A673 (cell line): Measurements from ENCODE around the gene DKK3. TPM values are rescaled to one million over a fixed set of nuclear protein-coding genes. Genes with fewer than 3 reads are reported as not detected.
A peak's percentile ranks its signal among the peaks of the same experiment; 100 is the strongest.

ENCODE experiments used
- BruUV-seq: library from RNA; stranded (reverse); fragments of 400-500 nt; replicated peaks from 2 replicates; lab custom pipeline; 2021; lab: Mats Ljungman, UMichigan
- CTCF ChIA-PET: fragments of 300-600 bp; sonication (Branson Sonifier 250); formaldehyde crosslinking; loops from one replicate; lab custom pipeline; 2022; ENCODE audit warnings: antibody characterized with exemption; lab: Charles Lee
- POLR2A ChIA-PET: fragments of 300-600 bp; sonication (Branson Sonifier 250); formaldehyde crosslinking; loops from one replicate; lab custom pipeline; 2022; ENCODE audit warnings: antibody characterized with exemption; ENCODE audit not compliant: low non-redundant PET; lab: Charles Lee
- DNase-seq: peaks from one replicate; pipeline ENCODE4 v3.0.0-alpha.2; 2015; ENCODE audit warnings: low spot score
- H3K27ac ChIP-seq: fragments of 200-600 bp; sonication (generic); 2 replicates; pipeline ENCODE4 v1.5.1; 2016; ENCODE audit warnings: mixed run types, low read depth, mild to moderate bottlenecking, mixed read lengths, antibody characterized with exemption, low read length; ENCODE audit not compliant: poor library complexity, severe bottlenecking
- H3K27me3 ChIP-seq: fragments of 200-600 bp; sonication (generic); replicated peaks from 2 replicates; pipeline ENCODE4 v1.6.1; 2017; ENCODE audit warnings: mixed run types, low read depth, mild to moderate bottlenecking, mixed read lengths, antibody characterized with exemption, low read length; ENCODE audit not compliant: insufficient read depth, poor library complexity
- H3K36me3 ChIP-seq: fragments of 200-600 bp; sonication (generic); 2 replicates; pipeline ENCODE4 v1.6.1; 2016; ENCODE audit warnings: mixed run types, mild to moderate bottlenecking, mixed read lengths, antibody characterized with exemption, low read length; ENCODE audit not compliant: insufficient read depth, poor library complexity, severe bottlenecking
- H3K4me1 ChIP-seq: fragments of 200-600 bp; sonication (generic); 2 replicates; pipeline ENCODE4 v1.6.1; 2017; ENCODE audit warnings: mixed run types, mild to moderate bottlenecking, mixed read lengths, antibody characterized with exemption, low read length; ENCODE audit not compliant: insufficient read depth, poor library complexity, severe bottlenecking
- H3K4me3 ChIP-seq: fragments of 200-600 bp; sonication (generic); 2 replicates; pipeline ENCODE4 v1.5.1; 2016; ENCODE audit warnings: low read depth, mixed run types, mild to moderate bottlenecking, mixed read lengths, low read length; ENCODE audit not compliant: poor library complexity, severe bottlenecking
- H3K9me3 ChIP-seq: fragments of 200-600 bp; sonication (generic); 2 replicates; pipeline ENCODE4 v1.6.1; 2016; ENCODE audit warnings: mixed run types, low read depth, mild to moderate bottlenecking, mixed read lengths, antibody characterized with exemption, low read length; ENCODE audit not compliant: poor library complexity, severe bottlenecking
- EZH2 ChIP-seq: fragments of 200-600 bp; sonication (generic); IDR thresholded peaks from 2 replicates; pipeline ENCODE4 v1.6.1; 2017; ENCODE audit warnings: borderline replicate concordance, low read depth, mild to moderate bottlenecking, mixed read lengths, antibody characterized with exemption, low read length; ENCODE audit not compliant: poor library complexity, severe bottlenecking
- intact Hi-C: fragments of 100-400 bp; cut with micrococcal nuclease; formaldehyde crosslinking; loops from one replicate; pipeline ENCODE4 v1.10.0; 2022; ENCODE audit not compliant: unreplicated experiment
- total RNA-seq: library from RNA; stranded (reverse); gene quantifications from 2 replicates; pipeline ENCODE4 v1.2.3, GENCODE V29; 2021
- TF ChIP-seq, protein P1 (sequence below): fragments of 300-800, 200-600 bp; sonication (generic); conservative IDR thresholded peaks from 2 replicates; pipeline ENCODE4 v1.5.1; 2017; ENCODE audit warnings: low read depth, mild to moderate bottlenecking, antibody characterized with exemption, low read length, moderate library complexity, mixed read lengths

Gene DKK3
- total RNA-seq, 1 experiment from 2014 or later = 0.77 TPM

DNA sequence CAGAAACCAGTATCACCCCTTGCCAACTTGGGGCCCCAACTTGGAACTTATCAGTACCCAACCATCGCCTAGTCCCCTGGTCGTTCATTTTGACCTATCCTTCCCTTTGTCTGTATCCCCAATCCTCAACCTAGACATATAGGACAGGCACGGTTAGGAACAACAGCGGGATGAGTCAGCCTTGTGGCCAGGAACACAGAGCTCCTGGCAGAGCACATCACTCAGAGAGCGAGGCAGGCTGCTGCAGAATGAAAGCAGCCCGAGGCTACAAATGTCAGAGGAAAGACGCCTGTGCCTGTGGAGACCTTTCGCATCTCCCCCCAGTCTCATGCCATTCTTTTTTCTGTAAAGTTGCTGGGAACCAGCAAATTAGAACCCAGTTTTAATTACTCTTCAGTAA lies 14.6 kb downstream of the DKK3 start:
- DNase-seq = peak; percentile 36
- CTCF ChIA-PET = interaction anchor here (1.3 kb wide), 1 partner anchor 50 kb away, joined by 3 read pairs; no protein-coding TSS in a partner anchor
- Histone ChIP-seq H3K27me3 (no peaks in the 10 kb centered on the region), H3K27ac (no peak overlapping the region), H3K4me3 (no peak overlapping the region), H3K36me3 (no peaks in the 10 kb centered on the region), H3K9me3 (no peaks in the 10 kb centered on the region), H3K4me1 (no peaks in the 10 kb centered on the region)
- intact Hi-C loops = no loop called here
- POLR2A ChIA-PET = no interaction called here
- TF ChIP-seq EZH2 = no peak
- TF ChIP-seq, protein P1, sequence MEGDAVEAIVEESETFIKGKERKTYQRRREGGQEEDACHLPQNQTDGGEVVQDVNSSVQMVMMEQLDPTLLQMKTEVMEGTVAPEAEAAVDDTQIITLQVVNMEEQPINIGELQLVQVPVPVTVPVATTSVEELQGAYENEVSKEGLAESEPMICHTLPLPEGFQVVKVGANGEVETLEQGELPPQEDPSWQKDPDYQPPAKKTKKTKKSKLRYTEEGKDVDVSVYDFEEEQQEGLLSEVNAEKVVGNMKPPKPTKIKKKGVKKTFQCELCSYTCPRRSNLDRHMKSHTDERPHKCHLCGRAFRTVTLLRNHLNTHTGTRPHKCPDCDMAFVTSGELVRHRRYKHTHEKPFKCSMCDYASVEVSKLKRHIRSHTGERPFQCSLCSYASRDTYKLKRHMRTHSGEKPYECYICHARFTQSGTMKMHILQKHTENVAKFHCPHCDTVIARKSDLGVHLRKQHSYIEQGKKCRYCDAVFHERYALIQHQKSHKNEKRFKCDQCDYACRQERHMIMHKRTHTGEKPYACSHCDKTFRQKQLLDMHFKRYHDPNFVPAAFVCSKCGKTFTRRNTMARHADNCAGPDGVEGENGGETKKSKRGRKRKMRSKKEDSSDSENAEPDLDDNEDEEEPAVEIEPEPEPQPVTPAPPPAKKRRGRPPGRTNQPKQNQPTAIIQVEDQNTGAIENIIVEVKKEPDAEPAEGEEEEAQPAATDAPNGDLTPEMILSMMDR = no peak
- BruUV-seq = no TSS peak

DNA sequence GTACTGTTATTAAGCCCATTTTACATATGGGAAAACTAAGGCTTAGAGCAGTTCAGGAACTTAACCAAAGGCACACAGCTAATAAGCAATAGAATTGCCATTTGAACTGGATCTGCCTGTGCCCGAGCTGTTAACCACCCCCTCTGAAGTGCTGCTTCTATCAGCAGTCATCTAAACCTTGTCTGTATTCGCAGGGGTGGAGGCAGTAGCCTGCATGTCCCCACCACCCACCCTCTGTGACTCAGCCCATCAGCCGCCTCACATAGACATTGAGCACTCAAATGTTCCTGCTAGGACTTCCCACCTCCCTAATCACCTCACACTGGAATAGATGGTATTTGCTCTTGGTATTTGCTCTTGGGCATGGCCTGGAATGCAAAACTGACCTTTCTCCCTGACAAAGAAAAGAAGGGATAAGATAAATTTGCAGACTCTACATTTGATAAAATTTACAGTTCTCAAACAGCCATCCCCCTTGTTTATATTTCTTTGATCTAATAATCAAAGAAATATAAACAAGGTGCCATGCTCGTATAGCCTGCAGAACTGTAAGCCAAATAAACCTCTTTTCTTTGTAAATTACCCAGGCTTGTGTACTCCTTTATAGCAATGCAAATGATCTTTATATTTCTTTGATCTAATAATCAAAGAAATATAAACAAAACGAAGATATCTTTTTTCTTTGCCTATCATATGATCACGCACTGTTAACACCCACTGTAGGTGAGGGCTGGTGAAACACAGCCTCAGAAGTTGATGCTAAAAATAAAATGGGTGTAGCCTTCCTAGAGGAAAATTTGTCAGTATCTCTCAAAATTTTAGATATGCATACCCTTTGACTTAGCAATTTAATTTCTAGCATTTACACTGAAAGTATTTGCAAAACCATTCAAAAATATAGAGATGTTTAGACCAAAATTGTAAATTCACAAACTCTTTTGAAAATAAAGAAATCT lies 15.9 kb downstream of the DKK3 start:
- intact Hi-C loops = no loop called here
- Histone ChIP-seq H3K27ac (no peak overlapping the region), H3K27me3 (no peaks in the 10 kb centered on the region), H3K4me1 (no peaks in the 10 kb centered on the region), H3K9me3 (no peaks in the 10 kb centered on the region), H3K36me3 (no peaks in the 10 kb centered on the region), H3K4me3 (no peak overlapping the region)
- TF ChIP-seq, protein P1 = no peak
- TF ChIP-seq EZH2 = no peak
- DNase-seq = no peak
- CTCF ChIA-PET = no interaction called here
- POLR2A ChIA-PET = no interaction called here
- no TSS peak for BruUV-seq

DNA sequence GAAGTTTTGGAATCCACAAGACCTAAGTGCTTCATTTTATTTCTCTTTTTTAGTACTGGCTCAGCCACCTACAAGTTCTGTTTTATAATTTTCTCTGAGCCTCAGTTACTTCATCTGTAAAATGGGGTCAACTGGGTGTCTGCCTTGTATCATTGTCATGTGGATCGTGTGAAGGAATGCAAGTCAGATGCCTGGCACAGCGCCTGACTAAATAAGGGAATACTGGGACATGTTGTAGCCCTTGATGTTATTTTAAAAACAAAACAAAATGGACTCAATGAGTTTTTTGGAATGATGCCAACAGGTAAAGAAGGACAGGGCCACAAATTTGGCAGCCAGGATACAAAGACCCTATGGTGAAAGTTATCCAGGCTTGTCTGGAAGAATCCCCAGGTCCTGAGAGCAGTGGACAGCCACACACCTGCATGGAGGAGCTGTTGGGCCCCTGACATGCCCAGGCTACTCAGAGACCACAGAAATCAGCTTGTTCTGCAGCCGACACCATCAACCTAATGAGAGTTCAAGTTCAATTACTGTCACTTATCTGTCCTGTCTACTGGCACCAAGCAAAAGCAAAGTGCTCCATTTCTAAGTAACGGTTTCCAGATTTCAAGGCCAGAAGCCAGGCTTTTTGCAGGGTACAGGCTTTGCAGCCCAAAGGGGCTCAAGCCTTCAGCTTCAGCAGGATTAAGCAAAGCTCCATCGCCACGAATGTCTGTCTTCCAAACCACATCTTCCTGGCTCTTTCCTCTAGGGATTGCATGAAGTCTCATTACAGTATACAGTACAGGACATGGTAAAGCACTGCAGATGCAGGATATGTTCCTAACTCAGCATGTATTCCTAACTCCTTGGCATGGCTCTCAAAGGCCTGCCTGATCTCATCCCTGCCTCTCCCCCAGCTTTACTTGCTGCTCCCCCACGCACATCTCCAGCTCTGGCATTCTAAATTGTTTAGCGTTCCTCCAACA lies 18.4 kb downstream of the DKK3 start:
- CTCF ChIA-PET = no interaction called here
- POLR2A ChIA-PET = no interaction called here
- Histone ChIP-seq H3K36me3 (no peaks in the 10 kb centered on the region), H3K27ac (no peak overlapping the region), H3K9me3 (no peaks in the 10 kb centered on the region), H3K4me3 (no peak overlapping the region), H3K4me1 (no peaks in the 10 kb centered on the region), H3K27me3 (no peaks in the 10 kb centered on the region)
- intact Hi-C loops = no loop called here
- TF ChIP-seq, protein P1 = no peak
- TF ChIP-seq EZH2 = no peak
- no TSS peak for BruUV-seq
- no peak for DNase-seq
